ENCODE data around the gene TNFSF10. TPM values are rescaled to one million over a fixed set of nuclear protein-coding genes. Genes with fewer than 3 reads are reported as not detected.

TNFSF10 gene
- total RNA-seq, 2 donors from 2014 or later = 30.3 to 44.0 TPM

Other genes starting within 250 kb of the TNFSF10 start
- not detected for gene GHSR, start 75.0 kb downstream of the TNFSF10 start, total RNA-seq
- 1 to 10 TPM; 6.1 to 8.7 TPM for gene NCEH1, start 187.6 kb upstream of the TNFSF10 start, total RNA-seq
- gene ECT2, start 227.3 kb upstream of the TNFSF10 start, total RNA-seq = 10 to 100 TPM; 46.3 to 58.6 TPM